T-helper 1 cell treated with Interleukin-12 subunit alpha and Interleukin-12 subunit beta and Interleukin-4 antibody, amounts not matched to agents 30 ng/mL and 1 ng/mL, for 36 hours (primary cell): ENCODE measurements around the gene PDE4DIP. TPM values are rescaled to one million over a fixed set of nuclear protein-coding genes. Genes with fewer than 3 reads are reported as not detected.
"Not testable (repeated sequence)": the region's sequence is repeated elsewhere in the genome, so short reads cannot be mapped to it uniquely, and the experiment has no call there.

Source experiments
- intact Hi-C: fragments of 100-400 bp; cut with micrococcal nuclease; formaldehyde crosslinking; loops from one replicate; pipeline ENCODE4 v1.15.1; 2024
- total RNA-seq: library from RNA; stranded (reverse); gene quantifications from 2 replicates; pipeline ENCODE4 v1.2.3, GENCODE V29; 2022

Gene PDE4DIP
- total RNA-seq, 1 donor from 2014 or later, result 51.3 TPM

DNA sequence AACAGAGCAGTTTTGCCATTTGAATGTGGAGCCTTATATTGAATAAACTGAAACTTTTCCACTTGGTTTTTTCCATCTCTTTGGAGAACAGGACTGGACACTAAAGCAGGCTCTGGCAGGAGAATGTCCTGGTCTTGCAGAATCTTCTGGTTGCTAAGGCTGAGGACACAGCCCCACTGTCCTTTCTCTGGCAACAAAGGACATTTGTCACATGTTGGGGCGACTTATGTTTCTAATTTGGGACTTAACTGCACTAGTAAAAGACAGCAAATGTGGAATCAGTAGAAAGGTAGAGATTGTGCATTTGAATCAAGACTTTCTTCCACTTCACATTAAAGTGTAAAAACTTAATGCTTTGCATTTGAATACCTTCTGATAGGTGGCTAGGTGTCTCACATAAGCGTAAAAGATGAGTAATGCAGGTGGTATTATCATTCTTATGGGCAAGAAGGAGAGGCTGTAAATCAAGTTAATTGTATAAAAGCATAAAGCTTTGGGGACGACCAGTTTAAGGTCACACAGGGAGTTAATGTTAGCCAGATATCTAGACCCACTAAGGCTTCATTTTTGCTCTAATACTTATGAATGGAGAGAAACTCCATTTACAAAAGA, 74.7 kb downstream of the PDE4DIP start:
- intact Hi-C loops, result not testable (repeated sequence)

DNA sequence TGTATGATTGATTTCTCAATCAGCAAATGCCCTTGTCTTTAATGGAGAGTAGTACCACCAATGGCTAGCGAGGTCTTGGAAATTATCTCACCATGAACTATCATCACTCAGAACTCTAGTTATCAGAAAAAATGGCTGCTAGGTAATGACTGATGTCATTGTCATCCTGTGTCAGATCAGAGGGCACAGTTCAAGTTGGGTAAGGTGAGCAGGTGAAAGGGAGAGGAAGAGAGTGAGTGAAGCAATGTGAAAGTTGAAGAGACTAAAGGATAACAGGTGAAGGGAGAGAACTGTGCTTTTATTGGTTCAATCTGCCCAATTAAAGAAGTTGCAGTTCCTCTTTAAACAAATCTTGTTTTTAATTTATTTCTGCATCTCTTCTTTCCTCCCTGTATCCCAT, 76.8 kb downstream of the PDE4DIP start:
- intact Hi-C loops, result not testable (repeated sequence)

DNA sequence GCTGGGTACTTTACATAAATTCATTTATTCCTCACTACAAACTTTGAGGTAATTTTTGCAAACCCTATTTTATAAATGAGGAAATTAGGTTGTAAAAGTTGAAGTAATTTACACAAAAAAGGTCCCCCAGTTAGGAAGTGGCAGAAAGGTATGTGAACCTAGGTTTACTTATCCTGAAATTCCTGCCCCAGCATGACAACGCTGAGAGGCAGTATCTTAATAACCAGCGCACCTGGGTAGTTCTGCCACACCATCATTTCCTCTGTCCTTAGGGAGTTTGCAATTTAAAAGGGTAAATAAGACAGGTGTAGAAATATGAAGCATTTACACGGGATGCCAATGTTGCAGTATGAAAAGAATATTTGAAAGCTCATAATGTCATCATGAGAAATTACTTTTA, 79.6 kb downstream of the PDE4DIP start:
- intact Hi-C loops, result not testable (repeated sequence)

DNA sequence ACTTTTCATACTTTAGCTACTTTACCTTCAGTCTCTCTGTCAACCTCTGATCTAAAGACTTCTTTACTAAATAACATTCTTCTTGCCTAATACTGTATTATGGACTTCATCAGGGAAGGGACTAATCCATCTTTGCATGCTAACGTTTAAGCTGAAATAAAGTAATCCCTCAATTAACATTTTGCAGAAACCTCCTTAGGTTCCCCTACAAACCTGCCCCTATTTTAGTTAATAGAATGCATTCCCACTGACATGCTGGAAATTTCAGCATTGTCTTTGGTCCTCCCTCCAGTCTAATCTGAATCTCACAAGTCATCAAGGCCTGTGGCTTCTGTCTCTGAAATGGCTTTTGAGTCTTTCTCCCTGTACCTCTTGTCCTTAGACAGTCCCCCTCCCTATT, 83.4 kb downstream of the PDE4DIP start:
- intact Hi-C loops, result not testable (repeated sequence)

DNA sequence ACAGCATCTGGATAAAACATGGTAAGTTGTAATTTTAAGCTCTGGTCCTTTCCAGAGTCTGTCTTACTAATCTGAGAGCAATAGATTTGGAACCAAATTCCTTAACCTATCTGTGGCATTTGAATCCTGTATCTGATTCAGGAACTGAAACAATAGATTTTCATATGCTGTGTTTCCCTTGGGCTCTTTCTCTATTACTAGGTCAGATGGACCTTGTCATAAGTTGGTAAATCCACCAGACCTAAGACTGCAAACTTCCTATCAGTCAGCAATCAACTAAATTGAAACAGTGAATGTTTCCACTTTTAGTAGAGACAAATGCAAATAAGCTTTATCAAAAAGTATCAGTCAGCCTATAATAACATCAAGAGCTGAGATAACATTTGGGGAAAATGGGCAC, 85.0 kb downstream of the PDE4DIP start:
- intact Hi-C loops, result not testable (repeated sequence)

DNA sequence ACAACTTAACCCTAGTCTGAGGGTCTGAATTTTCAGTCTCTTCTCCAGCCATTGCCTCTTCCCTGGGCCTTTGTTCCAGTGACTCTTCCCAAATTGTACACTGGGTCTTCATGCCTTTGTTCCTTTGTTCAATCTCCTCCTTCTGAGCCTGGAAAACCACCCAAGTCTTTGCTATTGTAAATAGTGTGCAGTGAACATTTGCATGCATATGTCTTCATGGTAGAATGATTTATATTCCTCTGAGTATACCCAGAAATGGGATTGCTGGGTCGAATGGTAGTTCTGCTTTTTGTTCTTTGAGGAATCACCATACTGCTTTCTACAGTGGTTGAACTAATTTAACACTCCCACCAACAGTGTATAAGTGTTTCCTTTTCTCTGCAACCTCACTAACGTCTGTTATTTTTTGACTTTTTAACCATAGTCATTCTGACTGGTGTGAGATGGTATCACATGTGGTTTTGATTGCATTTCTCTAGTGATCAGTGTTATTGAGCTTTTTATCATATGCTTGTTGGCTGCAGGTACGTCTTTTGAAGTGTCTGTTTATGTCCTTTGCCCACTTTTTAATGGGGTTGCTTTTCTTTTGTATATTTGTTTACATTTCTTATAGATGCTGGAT, 91.3 kb downstream of the PDE4DIP start:
- intact Hi-C loops, result not testable (repeated sequence)

DNA sequence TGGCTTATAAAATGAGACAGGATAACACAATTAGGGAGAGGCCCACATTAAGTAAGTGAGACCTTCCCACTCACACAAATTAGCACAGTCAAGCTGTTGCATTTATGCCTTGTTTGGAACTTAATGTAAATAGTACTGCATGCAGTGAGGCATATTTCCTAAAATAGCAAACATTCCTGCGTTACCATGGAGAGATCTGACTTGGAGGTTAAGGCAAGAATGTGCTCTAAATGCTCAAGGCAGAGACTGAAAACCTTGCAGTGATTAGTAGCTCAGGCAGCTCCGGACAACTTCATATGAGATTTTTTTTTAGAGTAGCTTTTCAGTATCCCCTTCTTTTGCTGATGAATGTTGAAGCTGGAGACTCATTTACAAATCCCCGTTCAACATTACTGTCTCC, 98.7 kb downstream of the PDE4DIP start:
- intact Hi-C loops, result not testable (repeated sequence)

DNA sequence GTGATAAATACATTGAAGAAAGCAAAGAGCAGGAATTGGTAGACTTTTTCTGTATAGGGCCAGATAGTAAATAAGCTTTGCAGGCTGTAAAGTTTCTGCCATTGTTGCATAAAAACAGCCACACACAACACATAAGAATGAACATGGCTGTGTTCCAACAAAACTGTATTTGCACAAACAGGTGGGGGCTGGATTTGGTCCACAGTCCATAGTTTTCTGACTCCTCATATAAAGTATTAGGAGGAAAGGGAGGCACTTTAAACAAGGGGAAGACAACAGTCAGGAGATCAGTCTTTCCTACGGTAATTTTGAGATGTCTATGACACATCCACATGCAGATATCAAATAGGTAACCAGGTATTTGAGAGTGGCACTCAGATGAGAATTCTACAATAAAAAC, 100.9 kb downstream of the PDE4DIP start:
- intact Hi-C loops, result not testable (repeated sequence)

DNA sequence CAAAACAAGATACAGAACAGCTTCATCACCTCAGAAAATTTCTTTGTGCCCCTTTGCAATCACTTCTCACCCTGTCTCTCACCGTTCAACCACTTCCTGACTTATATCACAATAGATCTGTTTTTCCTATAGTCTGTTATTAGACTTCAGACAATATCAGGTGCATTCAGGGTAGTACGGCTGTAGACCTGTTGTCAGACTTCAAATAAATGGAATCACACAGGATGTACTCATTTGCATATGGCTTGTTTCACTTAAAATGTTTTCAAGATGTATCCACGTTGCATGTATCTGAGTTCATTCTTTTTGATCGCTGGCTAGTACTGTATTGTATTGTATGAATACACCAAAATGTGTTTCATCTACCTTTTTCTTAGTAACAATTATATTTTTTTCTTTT, 104.5 kb downstream of the PDE4DIP start:
- intact Hi-C loops, result not testable (repeated sequence)

DNA sequence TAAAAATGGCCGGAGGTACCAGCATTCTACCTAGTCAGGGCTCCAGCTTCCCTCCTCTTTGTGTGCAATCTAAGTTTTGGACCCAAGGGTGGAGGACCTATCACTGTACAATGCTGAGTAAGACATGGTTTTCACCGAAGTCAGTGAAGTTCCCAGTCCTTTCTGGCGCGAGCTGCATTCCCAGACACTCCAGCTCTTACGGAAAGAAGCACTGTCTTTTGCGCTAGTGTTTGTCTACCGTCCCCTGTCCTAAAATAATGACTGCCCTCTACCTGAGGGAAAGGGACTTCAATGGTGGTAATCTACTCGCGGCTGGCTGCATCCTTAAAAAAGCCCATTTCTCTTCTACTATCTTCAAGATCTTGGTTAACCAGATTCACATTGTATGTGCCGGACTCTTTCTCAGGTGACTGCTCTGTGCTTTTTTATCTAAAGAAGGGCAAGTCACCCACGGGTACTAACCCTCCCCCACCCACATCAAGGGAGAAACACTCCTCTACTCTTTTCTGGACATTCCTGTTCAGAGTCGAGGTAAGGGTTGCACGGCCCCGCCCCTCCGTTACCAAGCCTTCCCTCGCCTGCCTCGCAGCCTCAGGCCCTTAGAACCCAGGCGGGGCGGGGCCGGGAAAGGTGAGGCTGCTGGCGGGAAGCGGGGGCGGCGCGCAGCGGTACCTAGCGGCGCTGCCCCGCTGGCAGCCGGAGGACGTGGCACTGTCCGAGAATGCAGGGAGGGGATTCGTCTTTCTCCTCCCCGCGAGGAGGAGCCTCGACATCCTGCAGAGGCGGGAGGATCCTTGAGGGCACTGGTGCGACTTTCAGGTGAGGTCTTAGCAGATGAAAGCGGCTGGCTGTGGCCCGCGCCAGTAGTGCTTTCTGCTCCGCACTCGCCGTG, 107.4 kb downstream of the PDE4DIP start:
- intact Hi-C loops, result not testable (repeated sequence)

DNA sequence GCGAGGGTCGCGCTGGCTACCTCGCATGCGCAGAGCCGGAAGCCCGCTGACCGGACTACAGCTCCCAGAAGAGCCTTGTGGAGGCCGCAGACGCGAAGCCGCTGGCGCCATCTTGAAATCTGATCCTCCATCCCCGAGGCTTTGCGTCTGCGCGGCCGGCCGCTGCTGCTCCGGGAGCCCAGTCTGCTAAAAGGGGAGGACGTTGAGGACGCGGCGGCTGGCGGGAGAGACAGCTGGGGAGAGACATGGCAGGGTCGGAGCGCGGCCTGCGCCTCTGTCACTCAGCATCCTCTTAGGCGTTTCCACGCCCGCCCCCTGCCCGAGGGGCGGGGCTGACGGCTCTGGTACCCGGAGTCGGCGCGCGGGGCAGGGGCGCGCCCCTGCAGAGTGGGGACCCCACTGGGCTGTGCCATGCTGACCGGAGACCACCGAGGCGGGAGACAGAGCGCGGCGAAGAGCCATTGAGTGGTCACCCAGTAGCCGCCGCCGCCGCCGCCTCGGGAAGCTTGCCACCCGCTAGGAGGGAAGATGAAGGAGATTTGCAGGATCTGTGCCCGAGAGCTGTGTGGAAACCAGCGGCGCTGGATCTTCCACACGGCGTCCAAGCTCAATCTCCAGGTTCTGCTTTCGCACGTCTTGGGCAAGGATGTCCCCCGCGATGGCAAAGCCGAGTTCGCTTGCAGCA, 108.2 kb downstream of the PDE4DIP start:
- intact Hi-C loops, result not testable (repeated sequence)

DNA sequence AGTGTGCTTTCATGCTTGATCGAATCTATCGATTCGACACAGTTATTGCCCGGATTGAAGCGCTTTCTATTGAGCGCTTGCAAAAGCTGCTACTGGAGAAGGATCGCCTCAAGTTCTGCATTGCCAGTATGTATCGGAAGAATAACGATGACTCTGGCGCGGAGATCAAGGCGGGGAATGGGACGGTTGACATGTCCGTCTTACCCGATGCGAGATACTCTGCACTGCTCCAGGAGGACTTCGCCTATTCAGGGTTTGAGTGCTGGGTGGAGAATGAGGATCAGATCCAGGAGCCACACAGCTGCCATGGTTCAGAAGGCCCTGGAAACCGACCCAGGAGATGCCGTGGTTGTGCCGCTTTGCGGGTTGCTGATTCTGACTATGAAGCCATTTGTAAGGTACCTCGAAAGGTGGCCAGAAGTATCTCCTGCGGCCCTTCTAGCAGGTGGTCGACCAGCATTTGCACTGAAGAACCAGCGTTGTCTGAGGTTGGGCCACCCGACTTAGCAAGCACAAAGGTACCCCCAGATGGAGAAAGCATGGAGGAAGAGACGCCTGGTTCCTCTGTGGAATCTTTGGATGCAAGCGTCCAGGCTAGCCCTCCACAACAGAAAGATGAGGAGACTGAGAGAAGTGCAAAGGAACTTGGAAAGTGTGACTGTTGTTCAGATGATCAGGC, 108.8 kb downstream of the PDE4DIP start:
- intact Hi-C loops, result not testable (repeated sequence)

DNA sequence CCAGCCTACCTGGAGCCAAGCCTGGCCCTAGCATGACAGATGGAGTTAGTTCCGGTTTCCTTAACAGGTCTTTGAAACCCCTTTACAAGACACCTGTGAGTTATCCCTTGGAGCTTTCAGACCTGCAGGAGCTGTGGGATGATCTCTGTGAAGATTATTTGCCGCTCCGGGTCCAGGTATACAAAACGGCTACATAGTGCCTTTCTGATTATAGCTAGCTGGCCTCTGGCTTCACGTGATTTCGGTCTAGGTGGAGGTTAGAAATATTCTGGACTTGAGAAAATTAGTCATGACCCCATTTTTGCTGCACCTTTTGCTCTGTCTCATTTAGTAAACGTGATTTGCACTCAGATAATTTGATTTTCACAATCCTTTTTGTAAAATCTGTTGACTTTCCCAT, 109.5 kb downstream of the PDE4DIP start:
- intact Hi-C loops, result not testable (repeated sequence)

DNA sequence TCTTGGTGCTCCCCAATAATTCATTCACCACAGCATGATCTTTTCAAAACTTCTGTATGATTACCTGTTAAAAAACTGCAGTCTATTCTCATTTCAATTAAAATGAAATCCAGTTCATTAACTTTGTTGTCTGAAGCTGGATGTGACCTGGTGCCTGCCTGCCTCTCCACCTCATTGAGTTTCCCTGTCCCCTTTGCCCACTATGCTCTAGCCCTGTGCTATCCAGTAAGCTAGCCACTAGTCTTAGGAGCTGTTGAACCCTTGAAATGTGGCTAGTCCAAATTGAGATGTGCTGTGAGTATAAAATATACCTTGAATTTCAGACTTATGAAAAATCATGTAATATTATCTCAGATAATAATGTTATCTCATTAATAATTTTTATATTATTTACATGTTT, 114.1 kb downstream of the PDE4DIP start:
- intact Hi-C loops, result not testable (repeated sequence)

DNA sequence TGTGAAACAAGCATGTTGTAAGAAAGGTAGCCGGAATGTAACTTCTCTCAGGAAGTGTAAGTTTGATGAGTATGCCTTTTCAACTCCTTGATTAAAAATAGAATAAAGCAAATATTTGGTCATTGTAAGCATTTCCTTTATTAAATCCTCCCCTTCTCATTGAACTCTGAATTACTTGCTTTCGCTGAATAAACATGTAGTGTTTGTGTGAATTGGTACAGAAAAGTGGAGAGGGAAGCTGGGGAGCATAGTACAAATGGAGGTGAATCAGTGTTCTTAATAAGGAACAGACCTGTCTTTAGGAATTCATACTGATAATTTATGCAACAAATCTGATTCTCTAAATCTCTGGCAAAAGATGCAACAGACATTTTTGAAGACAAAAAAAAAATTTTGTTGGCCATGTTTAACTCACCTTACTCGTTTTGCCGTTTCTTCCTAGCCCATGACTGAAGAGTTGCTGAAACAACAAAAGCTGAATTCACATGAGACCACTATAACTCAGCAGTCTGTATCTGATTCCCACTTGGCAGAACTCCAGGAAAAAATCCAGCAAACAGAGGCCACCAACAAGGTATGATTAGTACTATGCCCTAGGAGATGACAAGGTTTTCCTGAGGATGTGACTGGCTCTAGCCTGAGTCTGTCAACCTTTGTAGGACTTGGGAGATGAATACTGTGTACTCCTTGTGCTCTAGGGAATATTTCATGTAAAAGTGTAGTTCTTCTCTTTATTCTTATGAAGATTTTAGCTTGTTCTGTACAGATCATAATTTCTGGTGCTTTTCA, 116.2 kb downstream of the PDE4DIP start:
- intact Hi-C loops, result not testable (repeated sequence)

DNA sequence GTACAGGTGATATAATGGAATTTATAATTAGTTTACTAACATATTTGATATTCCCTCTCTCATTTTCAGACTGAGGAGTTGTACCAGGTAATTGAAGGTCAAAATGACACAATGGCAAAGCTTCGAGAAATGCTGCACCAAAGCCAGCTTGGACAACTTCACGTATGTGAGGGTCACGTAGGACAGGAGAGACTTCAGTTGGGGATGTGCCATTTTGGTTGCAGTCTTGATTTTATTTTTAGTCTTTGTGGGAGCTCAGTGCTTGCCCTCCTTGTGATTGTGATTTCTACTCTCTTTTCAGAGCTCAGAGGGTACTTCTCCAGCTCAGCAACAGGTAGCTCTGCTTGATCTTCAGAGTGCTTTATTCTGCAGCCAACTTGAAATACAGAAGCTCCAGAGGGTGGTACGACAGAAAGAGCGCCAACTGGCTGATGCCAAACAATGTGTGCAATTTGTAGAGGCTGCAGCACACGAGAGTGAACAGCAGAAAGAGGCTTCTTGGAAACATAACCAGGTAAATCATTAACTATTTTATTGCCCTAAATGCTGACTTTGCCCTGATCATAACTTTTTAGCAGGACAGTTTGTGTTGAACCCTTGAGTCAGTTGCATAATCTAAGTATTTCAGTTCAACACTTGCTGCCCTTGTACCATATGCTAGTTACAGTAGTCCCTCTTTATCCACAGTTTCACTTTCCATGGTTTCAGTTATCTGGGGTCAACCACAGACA, 118.1 kb downstream of the PDE4DIP start:
- intact Hi-C loops, result not testable (repeated sequence)

DNA sequence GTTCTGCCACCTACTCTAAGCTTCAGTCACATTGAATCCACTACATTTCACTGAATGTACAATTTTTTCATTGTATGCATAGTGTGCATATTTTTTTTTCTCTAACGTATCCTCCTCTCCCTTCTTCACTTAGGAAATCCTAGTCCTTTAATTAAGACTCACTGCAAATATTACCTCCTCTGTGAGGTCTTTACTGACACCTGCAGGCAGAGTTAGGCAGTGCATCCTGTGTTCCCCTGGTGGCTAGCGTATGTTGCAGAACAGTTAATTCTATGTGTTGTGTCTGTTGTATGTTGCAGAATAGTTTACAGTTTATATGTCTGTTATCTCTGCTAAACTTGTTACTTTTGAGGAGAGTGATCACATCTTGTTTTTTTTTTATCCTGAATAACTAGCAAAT, 121.9 kb downstream of the PDE4DIP start:
- intact Hi-C loops, result not testable (repeated sequence)

DNA sequence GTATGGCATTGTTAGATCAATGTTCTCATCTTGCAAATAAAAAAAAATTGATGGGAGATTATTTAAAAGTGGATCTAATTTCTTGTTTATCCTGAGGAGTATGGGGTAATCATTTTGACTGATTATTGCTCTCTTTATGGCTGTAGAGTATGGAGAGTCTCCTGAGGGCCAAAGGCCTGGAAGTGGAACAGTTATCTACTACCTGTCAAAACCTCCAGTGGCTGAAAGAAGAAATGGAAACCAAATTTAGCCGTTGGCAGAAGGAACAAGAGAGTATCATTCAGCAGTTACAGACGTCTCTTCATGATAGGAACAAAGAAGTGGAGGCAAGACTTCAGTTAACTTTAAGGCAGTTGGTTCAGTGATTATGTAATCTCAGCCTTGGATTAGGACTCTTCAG, 123.4 kb downstream of the PDE4DIP start:
- intact Hi-C loops, result not testable (repeated sequence)

DNA sequence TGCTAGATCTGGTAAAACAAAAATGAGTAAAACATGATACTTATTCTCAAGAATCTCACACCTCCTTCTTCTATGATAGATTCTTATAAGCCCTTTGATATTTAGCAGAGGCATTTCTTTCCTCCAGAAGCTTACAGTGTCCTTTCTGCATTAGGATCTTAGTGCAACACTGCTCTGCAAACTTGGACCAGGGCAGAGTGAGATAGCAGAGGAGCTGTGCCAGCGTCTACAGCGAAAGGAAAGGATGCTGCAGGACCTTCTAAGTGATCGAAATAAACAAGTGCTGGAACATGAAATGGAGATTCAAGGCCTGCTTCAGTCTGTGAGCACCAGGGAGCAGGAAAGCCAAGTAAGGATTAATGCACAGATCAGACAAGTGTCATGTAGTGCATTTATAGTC, 124.5 kb downstream of the PDE4DIP start:
- intact Hi-C loops, result not testable (repeated sequence)

DNA sequence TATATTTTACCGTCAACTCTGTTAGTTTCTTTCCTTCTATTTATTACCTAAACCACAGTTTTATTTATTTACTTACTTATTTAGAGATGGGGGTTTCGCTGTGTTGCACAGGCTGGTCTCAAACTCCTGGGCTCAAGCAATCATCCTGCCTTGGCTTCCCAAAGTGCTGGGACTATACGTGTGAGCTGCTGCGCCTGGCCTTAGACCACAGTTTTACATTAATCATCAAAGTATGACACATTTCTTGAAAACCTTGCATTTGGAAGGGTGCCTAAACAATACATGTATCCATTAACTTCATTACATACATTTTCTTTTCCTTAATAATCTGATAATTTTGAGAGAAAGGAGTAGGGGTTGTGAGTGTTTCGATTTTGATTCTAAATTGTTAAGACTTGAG, 124.9 kb downstream of the PDE4DIP start:
- intact Hi-C loops, result not testable (repeated sequence)
